Keratinocyte (primary cell): Measurements from ENCODE around the gene UFSP1.

Experiments
- EZH2 ChIP-seq: IDR thresholded peaks from one replicate; pipeline ENCODE4 v1.6.1; 2012; ENCODE audit warnings: inconsistent platforms, mild to moderate bottlenecking, low read length, moderate library complexity
- TF ChIP-seq, protein P1 (sequence below), 3 experiments: IDR thresholded peaks in 1 of 3; conservative IDR thresholded peaks in 1 of 3; optimal IDR thresholded peaks in 1 of 3; 2 replicates in 2 of 3; 3 replicates in 1 of 3; pipeline versions ENCODE3 to v1.5.1; 2011; ENCODE audit warnings: low read length in 3 of 3, mild to moderate bottlenecking in 3 of 3, moderate library complexity in 2 of 3, control low read depth in 1 of 3, inconsistent platforms in 1 of 3; ENCODE audit not compliant: insufficient read depth in 2 of 3; ENCODE audit errors: extremely low read depth in 1 of 3

DNA sequence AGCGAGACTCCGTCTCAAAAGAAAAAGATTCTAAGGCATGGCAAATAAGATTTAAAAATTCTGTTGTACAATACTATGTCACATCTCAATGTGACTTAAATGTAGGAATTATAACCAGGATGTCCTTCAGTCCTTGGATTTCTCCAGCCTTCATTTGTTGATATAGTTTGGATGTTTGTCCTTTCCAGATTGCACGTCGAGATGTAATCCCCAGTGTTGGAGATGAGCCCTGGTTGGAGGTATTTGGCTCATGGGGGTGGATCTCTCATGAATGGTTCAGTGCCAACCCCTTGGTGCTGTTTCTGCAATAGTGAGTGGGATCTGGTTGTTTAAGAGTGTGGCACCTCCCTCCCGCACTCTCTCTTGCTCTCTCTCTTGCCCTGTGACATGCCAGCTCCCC, 19.0 kb upstream of the UFSP1 start:
- TF ChIP-seq, protein P1, sequence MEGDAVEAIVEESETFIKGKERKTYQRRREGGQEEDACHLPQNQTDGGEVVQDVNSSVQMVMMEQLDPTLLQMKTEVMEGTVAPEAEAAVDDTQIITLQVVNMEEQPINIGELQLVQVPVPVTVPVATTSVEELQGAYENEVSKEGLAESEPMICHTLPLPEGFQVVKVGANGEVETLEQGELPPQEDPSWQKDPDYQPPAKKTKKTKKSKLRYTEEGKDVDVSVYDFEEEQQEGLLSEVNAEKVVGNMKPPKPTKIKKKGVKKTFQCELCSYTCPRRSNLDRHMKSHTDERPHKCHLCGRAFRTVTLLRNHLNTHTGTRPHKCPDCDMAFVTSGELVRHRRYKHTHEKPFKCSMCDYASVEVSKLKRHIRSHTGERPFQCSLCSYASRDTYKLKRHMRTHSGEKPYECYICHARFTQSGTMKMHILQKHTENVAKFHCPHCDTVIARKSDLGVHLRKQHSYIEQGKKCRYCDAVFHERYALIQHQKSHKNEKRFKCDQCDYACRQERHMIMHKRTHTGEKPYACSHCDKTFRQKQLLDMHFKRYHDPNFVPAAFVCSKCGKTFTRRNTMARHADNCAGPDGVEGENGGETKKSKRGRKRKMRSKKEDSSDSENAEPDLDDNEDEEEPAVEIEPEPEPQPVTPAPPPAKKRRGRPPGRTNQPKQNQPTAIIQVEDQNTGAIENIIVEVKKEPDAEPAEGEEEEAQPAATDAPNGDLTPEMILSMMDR (optimal IDR thresholded peaks at IDR 0.05 in 1 of 3, IDR thresholded peaks at IDR 0.05 in 1 of 3, conservative IDR thresholded peaks at IDR 0.05 in 1 of 3; ENCODE audit: extremely low read depth in 1 of 3, insufficient read depth in 2 of 3, low read length in 3 of 3), result no peak
- TF ChIP-seq EZH2, result no peak
